ENCODE results near the gene MOB3A. TPM values are rescaled to one million over a fixed set of nuclear protein-coding genes. Genes with fewer than 3 reads are reported as not detected.

MOB3A gene
- polyA plus RNA-seq, 1 of the 3 experiments (the other 2 are of a cell fraction), result 24.1 TPM

DNA sequence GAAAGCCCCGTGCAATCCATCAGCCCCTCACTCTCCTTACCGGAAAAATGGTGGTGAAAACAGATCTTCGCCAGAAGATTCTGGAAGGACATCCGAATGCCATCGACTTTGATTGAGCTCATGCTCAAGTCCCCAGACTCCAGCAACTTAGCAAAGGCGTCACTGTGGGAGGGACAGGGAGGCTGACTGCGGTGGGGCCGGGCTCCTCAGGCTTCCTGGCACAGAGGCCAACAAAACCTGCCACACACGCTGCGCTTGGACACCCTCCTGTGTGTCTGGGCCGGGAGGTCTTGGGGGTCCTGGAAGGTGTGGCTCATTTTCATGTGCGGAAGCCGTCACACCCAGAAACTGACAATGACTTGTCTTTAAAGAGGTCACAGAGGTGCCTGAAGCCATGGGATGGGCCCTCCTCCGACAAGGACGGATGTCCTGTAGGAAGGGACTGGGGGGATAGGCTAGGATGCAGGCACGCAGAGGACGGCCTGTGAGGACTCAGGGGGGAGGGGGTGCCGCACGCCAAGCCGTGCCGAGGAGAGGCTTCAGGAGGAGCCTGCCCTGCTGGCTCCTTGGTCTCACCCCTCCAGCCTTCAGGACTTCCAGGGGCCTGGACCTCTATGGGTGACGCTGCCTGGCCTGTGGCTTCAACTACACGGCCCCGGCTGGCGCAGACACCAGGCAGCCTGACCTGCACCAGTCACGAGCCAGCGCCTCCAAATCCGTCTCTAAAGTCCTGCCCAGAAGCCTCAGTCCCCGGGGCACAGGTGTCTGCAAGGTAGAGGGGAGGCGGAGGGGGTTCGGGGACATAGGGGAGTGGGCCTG, 13.1 kb upstream of the MOB3A start:
- ChIA-PET POLR2A (no interaction called here), CTCF (interaction anchor here (1.3 kb wide), 1 partner anchor 9 kb away, joined by 3 read pairs; no protein-coding TSS in a partner anchor)
- TF ChIP-seq SMC3 (IDR thresholded peaks at IDR 0.05; ENCODE audit: low read depth, low read length), result no peak
- no peak for TF ChIP-seq POLR2AphosphoS5 (IDR thresholded peaks at IDR 0.05; ENCODE audit: low read depth, low read length)
- TF ChIP-seq YY1 (IDR thresholded peaks at IDR 0.05; ENCODE audit: low read depth), result no peak
- TF ChIP-seq RAD21 (IDR thresholded peaks at IDR 0.05; ENCODE audit: low read length), result no peak
- TF ChIP-seq GATA2 (CRISPR knock-in tag; IDR thresholded peaks at IDR 0.05), result no peak
- no peak for TF ChIP-seq SIN3A (IDR thresholded peaks at IDR 0.05; ENCODE audit: borderline replicate concordance, low read depth, low read length)
- TF ChIP-seq, protein P1, sequence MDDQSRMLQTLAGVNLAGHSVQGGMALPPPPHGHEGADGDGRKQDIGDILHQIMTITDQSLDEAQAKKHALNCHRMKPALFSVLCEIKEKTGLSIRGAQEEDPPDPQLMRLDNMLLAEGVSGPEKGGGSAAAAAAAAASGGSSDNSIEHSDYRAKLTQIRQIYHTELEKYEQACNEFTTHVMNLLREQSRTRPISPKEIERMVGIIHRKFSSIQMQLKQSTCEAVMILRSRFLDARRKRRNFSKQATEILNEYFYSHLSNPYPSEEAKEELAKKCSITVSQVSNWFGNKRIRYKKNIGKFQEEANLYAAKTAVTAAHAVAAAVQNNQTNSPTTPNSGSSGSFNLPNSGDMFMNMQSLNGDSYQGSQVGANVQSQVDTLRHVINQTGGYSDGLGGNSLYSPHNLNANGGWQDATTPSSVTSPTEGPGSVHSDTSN (IDR thresholded peaks at IDR 0.05), result no peak
- no peak for TF ChIP-seq ELF1 (IDR thresholded peaks at IDR 0.05)
- TF ChIP-seq, protein P2, sequence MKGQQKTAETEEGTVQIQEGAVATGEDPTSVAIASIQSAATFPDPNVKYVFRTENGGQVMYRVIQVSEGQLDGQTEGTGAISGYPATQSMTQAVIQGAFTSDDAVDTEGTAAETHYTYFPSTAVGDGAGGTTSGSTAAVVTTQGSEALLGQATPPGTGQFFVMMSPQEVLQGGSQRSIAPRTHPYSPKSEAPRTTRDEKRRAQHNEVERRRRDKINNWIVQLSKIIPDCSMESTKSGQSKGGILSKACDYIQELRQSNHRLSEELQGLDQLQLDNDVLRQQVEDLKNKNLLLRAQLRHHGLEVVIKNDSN (IDR thresholded peaks at IDR 0.05; ENCODE audit: borderline replicate concordance, low read depth), result no peak
- peaks cover 16 to 65% of the 10 kb centered on the region in 2 experiments for H3K36me3 ChIP-seq (replicated peaks in 1 of 2; ENCODE audit: control insufficient read depth in 1 of 2, insufficient read depth in 2 of 2, low read length in 1 of 2)
- H3K4me1 ChIP-seq (ENCODE audit: control insufficient read depth in 1 of 2, insufficient read depth in 2 of 2, low read depth in 1 of 2, low read length in 1 of 2), result no peaks in the 10 kb centered on the region
- no peak for DNase-seq
- H3K79me2 ChIP-seq (ENCODE audit: insufficient read depth), result peaks cover 22% of the 10 kb centered on the region
- H3K9ac ChIP-seq, result no peak overlapping the region
- H3K4me3 ChIP-seq (ENCODE audit: low read depth in 2 of 2, low read length in 1 of 2), result no peak overlapping the region
- no peaks in the 10 kb centered on the region for H3K27me3 ChIP-seq (ENCODE audit: insufficient read depth)
- H3K4me2 ChIP-seq, result no peak overlapping the region
- H2AFZ ChIP-seq (ENCODE audit: low read depth), result no peak overlapping the region
- no peaks in the 10 kb centered on the region for H3K9me3 ChIP-seq
- H3F3A ChIP-seq (replicated peaks; ENCODE audit: insufficient read depth), result peaks cover 4% of the 10 kb centered on the region
- no peaks in the 10 kb centered on the region for H3K9me2 ChIP-seq
- H3K27ac ChIP-seq (ENCODE audit: low read depth in 2 of 2, low read length in 1 of 2), result no peak overlapping the region
- H4K20me1 ChIP-seq (ENCODE audit: insufficient read depth), result peaks cover 5% of the 10 kb centered on the region
- 97% methylated on average over 16 of the region's 31 CpGs for WGBS (ENCODE audit: low lambda C conversion rate)

DNA sequence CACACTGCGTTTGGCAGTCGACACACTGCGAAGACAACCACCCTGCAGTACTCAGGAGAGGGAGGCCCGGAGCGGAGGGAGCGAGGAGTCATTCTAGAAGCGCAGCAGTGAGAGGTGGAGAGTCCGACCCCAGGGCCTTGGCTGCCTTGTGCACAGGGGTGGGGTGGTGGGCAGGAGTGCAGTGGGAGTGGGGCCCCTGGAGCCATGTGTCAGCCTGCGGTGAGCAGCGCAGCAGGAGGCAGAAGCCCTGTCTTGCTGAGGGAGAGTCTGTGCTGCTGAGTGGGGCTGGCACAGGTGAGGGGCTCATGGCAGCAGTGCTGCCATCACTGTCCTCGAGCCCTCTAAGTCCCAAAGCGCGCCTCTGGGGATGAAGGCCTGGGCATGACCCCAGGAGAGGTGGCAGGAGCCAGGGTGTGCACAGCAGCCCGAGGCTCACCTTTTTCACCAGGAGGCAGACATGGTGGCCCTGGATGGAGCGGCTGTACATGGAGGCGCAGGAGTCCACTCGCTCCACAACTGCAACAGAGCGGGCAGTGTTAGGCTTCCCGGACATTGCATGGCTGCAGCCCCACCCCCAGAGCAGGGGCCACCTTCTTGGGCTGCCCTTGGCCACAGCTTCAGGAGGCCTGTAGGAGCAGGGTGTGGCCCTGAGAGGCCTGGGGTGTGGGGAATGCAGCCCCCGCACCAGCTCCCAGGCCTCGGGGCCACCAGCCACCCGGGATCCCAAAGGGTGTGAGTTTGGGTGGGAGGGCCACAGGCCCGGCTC, 12.3 kb upstream of the MOB3A start:
- no peak for TF ChIP-seq POLR2AphosphoS5 (IDR thresholded peaks at IDR 0.05; ENCODE audit: low read depth, low read length)
- no peak for TF ChIP-seq GABPA (IDR thresholded peaks at IDR 0.05; ENCODE audit: low read depth)
- no peak for TF ChIP-seq RAD21 (IDR thresholded peaks at IDR 0.05; ENCODE audit: low read length)
- TF ChIP-seq NFIC (IDR thresholded peaks at IDR 0.05; ENCODE audit: borderline replicate concordance), result no peak
- TF ChIP-seq EP300 (IDR thresholded peaks at IDR 0.05; ENCODE audit: borderline replicate concordance in 1 of 2, low read depth in 1 of 2, low read length in 1 of 2), result no peak
- no peak for TF ChIP-seq TAF1 (IDR thresholded peaks at IDR 0.05; ENCODE audit: borderline replicate concordance, low read depth, low read length)
- CTCF ChIA-PET, result interaction anchor here (1.3 kb wide), 1 partner anchor 10 kb away, joined by 3 read pairs; no protein-coding TSS in a partner anchor
- H3K27me3 ChIP-seq (ENCODE audit: insufficient read depth), result no peaks in the 10 kb centered on the region
- 95% methylated on average over 12 of the region's 23 CpGs for WGBS (ENCODE audit: low lambda C conversion rate)
- no peaks in the 10 kb centered on the region for H3K9me3 ChIP-seq
- DNase-seq, result no peak
- peaks cover 13% of the 10 kb centered on the region for H4K20me1 ChIP-seq (ENCODE audit: insufficient read depth)
- H3K9ac ChIP-seq, result no peak overlapping the region
- no peak overlapping the region for H3K4me2 ChIP-seq
- POLR2A ChIA-PET, result no interaction called here
- H3K27ac ChIP-seq (ENCODE audit: low read depth in 2 of 2, low read length in 1 of 2), result no peak overlapping the region
- H2AFZ ChIP-seq (ENCODE audit: low read depth), result no peak overlapping the region
- H3K4me3 ChIP-seq (ENCODE audit: low read depth in 2 of 2, low read length in 1 of 2), result no peak overlapping the region
- H3K79me2 ChIP-seq (ENCODE audit: insufficient read depth), result peaks cover 28% of the 10 kb centered on the region
- H3K36me3 ChIP-seq (replicated peaks in 1 of 2; ENCODE audit: control insufficient read depth in 1 of 2, insufficient read depth in 2 of 2, low read length in 1 of 2), result peaks cover 16 to 57% of the 10 kb centered on the region in 2 experiments
- H3K9me2 ChIP-seq, result no peaks in the 10 kb centered on the region
- peaks cover 4% of the 10 kb centered on the region for H3F3A ChIP-seq (replicated peaks; ENCODE audit: insufficient read depth)
- H3K4me1 ChIP-seq (ENCODE audit: control insufficient read depth in 1 of 2, insufficient read depth in 2 of 2, low read depth in 1 of 2, low read length in 1 of 2), result no peaks in the 10 kb centered on the region
